HepG2 (cell line): ENCODE measurements around the gene APOC4. TPM values are rescaled to one million over a fixed set of nuclear protein-coding genes. Genes with fewer than 3 reads are reported as not detected.

Experiments used
- MIXL1 ChIP-seq: IDR thresholded peaks from 2 replicates; pipeline ENCODE4 v1.6.1; 2016
- NCOA5 ChIP-seq: sonication (generic); formaldehyde crosslinking; IDR thresholded peaks from 2 replicates; pipeline ENCODE4 v1.4.0; 2020; ENCODE audit warnings: missing genetic modification reagents
- PHF20 ChIP-seq: sonication (generic); formaldehyde crosslinking; IDR thresholded peaks from 2 replicates; pipeline ENCODE4 v1.5.0; 2020; ENCODE audit warnings: mild to moderate bottlenecking, missing genetic modification reagents
- SP5 ChIP-seq: IDR thresholded peaks from 2 replicates; pipeline ENCODE4 v1.6.1; 2016; ENCODE audit warnings: low read depth, borderline replicate concordance
- U2AF2 ChIP-seq: fragments of 200-400 bp; formaldehyde crosslinking; IDR thresholded peaks from 2 replicates; pipeline ENCODE4 v1.6.1; 2017; ENCODE audit warnings: low read depth, mild to moderate bottlenecking, low read length
- ZFP36 ChIP-seq: fragments of 150-350 bp; IDR thresholded peaks from 2 replicates; pipeline ENCODE4 v1.6.1; 2018; ENCODE audit warnings: borderline replicate concordance, low read length, low read depth; ENCODE audit not compliant: partially characterized antibody
- ZNF652 ChIP-seq: IDR thresholded peaks from 2 replicates; pipeline ENCODE4 v1.6.1; 2016; ENCODE audit warnings: low read depth, borderline replicate concordance
- ZNF879 ChIP-seq: sonication (generic); formaldehyde crosslinking; IDR thresholded peaks from 2 replicates; pipeline ENCODE4 v1.8.1; 2023; ENCODE audit warnings: missing genetic modification reagents
- ZSCAN9 ChIP-seq: IDR thresholded peaks from 2 replicates; pipeline ENCODE4 v1.6.1; 2016; ENCODE audit warnings: borderline replicate concordance
- polyA plus RNA-seq, 8 experiments: library from polyadenylated mRNA; depleted of rRNA in 3 of 8; stranded (reverse) in 7 of 8; unstranded in 1 of 8; fragments of >200 nt; fragmentation: Illumina TruSeq in 4 of 8; extraction: Trizol in 4 of 8; gene quantifications; 2 replicates each; pipeline versions ENCODE4 v1.2.1 to v1.2.3, GENCODE V29; 2011 to 2016; ENCODE audit warnings: low read depth in 4 of 8, missing spikeins in 1 of 8, mixed read lengths in 1 of 8; ENCODE audit not compliant: insufficient read depth in 1 of 8
- total RNA-seq, 5 experiments: library from RNA; depleted of rRNA; stranded (reverse); fragments of >200 nt; fragmentation: Illumina TruSeq; extraction: Trizol; gene quantifications; 2 replicates each; pipeline ENCODE4 v1.2.3, GENCODE V29; 2016; ENCODE audit warnings: low read depth in 1 of 5
- TF ChIP-seq, protein P1 (sequence below): sonication (generic); formaldehyde crosslinking; IDR thresholded peaks from 2 replicates; pipeline ENCODE4 v1.5.0; 2020; ENCODE audit warnings: mild to moderate bottlenecking, missing genetic modification reagents, borderline replicate concordance
- TF ChIP-seq, protein P2 (sequence below): sonication (generic); formaldehyde crosslinking; IDR thresholded peaks from 2 replicates; pipeline ENCODE4 v1.4.0; 2020; ENCODE audit warnings: mild to moderate bottlenecking, low read depth, missing genetic modification reagents
- TF ChIP-seq, protein P3 (sequence below): fragments of 450-650 bp; IDR thresholded peaks from 2 replicates; pipeline ENCODE4 v1.6.1; 2016
- TF ChIP-seq, protein P4 (sequence below): sonication (generic); formaldehyde crosslinking; IDR thresholded peaks from 2 replicates; pipeline ENCODE4 v1.5.0; 2020; ENCODE audit warnings: missing genetic modification reagents
- TF ChIP-seq, protein P5 (sequence below): sonication (generic); formaldehyde crosslinking; IDR thresholded peaks from 2 replicates; pipeline ENCODE4 v1.4.0; 2020; ENCODE audit warnings: low read depth, mild to moderate bottlenecking, missing genetic modification reagents
- TF ChIP-seq, protein P6 (sequence below): sonication (generic); formaldehyde crosslinking; IDR thresholded peaks from 2 replicates; pipeline ENCODE4 v1.5.0; 2020; ENCODE audit warnings: mild to moderate bottlenecking, low read depth, missing genetic modification reagents, borderline replicate concordance

APOC4 gene
- total and polyA plus RNA-seq, 2 of the 13 experiments (the other 11 are each of a cell fraction or from before 2014, with no cell fraction given) = 0.46 TPM; not detected in 1

DNA sequence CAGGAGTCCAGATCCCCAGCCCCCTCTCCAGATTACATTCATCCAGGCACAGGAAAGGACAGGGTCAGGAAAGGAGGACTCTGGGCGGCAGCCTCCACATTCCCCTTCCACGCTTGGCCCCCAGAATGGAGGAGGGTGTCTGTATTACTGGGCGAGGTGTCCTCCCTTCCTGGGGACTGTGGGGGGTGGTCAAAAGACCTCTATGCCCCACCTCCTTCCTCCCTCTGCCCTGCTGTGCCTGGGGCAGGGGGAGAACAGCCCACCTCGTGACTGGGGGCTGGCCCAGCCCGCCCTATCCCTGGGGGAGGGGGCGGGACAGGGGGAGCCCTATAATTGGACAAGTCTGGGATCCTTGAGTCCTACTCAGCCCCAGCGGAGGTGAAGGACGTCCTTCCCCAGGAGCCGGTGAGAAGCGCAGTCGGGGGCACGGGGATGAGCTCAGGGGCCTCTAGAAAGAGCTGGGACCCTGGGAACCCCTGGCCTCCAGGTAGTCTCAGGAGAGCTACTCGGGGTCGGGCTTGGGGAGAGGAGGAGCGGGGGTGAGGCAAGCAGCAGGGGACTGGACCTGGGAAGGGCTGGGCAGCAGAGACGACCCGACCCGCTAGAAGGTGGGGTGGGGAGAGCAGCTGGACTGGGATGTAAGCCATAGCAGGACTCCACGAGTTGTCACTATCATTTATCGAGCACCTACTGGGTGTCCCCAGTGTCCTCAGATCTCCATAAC lies 36.4 kb upstream of the APOC4 start, which contains the start of gene APOE (continued):
- TF ChIP-seq, protein P1, sequence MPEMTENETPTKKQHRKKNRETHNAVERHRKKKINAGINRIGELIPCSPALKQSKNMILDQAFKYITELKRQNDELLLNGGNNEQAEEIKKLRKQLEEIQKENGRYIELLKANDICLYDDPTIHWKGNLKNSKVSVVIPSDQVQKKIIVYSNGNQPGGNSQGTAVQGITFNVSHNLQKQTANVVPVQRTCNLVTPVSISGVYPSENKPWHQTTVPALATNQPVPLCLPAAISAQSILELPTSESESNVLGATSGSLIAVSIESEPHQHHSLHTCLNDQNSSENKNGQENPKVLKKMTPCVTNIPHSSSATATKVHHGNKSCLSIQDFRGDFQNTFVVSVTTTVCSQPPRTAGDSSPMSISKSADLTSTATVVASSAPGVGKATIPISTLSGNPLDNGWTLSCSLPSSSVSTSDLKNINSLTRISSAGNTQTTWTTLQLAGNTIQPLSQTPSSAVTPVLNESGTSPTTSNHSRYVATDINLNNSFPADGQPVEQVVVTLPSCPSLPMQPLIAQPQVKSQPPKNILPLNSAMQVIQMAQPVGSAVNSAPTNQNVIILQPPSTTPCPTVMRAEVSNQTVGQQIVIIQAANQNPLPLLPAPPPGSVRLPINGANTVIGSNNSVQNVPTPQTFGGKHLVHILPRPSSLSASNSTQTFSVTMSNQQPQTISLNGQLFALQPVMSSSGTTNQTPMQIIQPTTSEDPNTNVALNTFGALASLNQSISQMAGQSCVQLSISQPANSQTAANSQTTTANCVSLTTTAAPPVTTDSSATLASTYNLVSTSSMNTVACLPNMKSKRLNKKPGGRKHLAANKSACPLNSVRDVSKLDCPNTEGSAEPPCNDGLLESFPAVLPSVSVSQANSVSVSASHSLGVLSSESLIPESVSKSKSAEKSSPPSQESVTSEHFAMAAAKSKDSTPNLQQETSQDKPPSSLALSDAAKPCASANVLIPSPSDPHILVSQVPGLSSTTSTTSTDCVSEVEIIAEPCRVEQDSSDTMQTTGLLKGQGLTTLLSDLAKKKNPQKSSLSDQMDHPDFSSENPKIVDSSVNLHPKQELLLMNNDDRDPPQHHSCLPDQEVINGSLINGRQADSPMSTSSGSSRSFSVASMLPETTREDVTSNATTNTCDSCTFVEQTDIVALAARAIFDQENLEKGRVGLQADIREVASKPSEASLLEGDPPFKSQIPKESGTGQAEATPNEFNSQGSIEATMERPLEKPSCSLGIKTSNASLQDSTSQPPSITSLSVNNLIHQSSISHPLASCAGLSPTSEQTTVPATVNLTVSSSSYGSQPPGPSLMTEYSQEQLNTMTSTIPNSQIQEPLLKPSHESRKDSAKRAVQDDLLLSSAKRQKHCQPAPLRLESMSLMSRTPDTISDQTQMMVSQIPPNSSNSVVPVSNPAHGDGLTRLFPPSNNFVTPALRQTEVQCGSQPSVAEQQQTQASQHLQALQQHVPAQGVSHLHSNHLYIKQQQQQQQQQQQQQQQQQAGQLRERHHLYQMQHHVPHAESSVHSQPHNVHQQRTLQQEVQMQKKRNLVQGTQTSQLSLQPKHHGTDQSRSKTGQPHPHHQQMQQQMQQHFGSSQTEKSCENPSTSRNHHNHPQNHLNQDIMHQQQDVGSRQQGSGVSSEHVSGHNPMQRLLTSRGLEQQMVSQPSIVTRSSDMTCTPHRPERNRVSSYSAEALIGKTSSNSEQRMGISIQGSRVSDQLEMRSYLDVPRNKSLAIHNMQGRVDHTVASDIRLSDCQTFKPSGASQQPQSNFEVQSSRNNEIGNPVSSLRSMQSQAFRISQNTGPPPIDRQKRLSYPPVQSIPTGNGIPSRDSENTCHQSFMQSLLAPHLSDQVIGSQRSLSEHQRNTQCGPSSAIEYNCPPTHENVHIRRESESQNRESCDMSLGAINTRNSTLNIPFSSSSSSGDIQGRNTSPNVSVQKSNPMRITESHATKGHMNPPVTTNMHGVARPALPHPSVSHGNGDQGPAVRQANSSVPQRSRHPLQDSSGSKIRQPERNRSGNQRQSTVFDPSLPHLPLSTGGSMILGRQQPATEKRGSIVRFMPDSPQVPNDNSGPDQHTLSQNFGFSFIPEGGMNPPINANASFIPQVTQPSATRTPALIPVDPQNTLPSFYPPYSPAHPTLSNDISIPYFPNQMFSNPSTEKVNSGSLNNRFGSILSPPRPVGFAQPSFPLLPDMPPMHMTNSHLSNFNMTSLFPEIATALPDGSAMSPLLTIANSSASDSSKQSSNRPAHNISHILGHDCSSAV = no peak
- TF ChIP-seq NCOA5 (CRISPR knock-in tag) (no peak), ZSCAN9 (no peak; the same call in 1 of the 2 replicates), ZNF652 (no peak), ZFP36 (no peak), MIXL1 (CRISPR knock-in tag) (peak; percentile 62; the same call in 1 of the 2 replicates), SP5 (CRISPR knock-in tag) (0 out of 2 replicates have a peak, but pooled peaks have one; percentile 67), ZNF879 (CRISPR knock-in tag) (no peak), PHF20 (peak; percentile 11; the same call in 1 of the 2 replicates), U2AF2 (no peak)
- TF ChIP-seq, protein P2, sequence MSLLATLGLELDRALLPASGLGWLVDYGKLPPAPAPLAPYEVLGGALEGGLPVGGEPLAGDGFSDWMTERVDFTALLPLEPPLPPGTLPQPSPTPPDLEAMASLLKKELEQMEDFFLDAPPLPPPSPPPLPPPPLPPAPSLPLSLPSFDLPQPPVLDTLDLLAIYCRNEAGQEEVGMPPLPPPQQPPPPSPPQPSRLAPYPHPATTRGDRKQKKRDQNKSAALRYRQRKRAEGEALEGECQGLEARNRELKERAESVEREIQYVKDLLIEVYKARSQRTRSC (CRISPR knock-in tag) = no peak
- TF ChIP-seq, protein P3, sequence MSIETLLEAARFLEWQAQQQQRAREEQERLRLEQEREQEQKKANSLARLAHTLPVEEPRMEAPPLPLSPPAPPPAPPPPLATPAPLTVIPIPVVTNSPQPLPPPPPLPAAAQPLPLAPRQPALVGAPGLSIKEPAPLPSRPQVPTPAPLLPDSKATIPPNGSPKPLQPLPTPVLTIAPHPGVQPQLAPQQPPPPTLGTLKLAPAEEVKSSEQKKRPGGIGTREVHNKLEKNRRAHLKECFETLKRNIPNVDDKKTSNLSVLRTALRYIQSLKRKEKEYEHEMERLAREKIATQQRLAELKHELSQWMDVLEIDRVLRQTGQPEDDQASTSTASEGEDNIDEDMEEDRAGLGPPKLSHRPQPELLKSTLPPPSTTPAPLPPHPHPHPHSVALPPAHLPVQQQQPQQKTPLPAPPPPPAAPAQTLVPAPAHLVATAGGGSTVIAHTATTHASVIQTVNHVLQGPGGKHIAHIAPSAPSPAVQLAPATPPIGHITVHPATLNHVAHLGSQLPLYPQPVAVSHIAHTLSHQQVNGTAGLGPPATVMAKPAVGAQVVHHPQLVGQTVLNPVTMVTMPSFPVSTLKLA = no peak
- TF ChIP-seq, protein P4, sequence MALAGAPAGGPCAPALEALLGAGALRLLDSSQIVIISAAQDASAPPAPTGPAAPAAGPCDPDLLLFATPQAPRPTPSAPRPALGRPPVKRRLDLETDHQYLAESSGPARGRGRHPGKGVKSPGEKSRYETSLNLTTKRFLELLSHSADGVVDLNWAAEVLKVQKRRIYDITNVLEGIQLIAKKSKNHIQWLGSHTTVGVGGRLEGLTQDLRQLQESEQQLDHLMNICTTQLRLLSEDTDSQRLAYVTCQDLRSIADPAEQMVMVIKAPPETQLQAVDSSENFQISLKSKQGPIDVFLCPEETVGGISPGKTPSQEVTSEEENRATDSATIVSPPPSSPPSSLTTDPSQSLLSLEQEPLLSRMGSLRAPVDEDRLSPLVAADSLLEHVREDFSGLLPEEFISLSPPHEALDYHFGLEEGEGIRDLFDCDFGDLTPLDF = 0 out of 2 replicates have a peak, but pooled peaks have one; percentile 28
- TF ChIP-seq, protein P5, sequence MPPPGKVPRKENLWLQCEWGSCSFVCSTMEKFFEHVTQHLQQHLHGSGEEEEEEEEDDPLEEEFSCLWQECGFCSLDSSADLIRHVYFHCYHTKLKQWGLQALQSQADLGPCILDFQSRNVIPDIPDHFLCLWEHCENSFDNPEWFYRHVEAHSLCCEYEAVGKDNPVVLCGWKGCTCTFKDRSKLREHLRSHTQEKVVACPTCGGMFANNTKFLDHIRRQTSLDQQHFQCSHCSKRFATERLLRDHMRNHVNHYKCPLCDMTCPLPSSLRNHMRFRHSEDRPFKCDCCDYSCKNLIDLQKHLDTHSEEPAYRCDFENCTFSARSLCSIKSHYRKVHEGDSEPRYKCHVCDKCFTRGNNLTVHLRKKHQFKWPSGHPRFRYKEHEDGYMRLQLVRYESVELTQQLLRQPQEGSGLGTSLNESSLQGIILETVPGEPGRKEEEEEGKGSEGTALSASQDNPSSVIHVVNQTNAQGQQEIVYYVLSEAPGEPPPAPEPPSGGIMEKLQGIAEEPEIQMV = peak; percentile 75; the same call in 1 of the 2 replicates
- TF ChIP-seq, protein P6, sequence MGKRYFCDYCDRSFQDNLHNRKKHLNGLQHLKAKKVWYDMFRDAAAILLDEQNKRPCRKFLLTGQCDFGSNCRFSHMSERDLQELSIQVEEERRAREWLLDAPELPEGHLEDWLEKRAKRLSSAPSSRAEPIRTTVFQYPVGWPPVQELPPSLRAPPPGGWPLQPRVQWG (CRISPR knock-in tag) = no peak
